Activated CD8-positive, alpha-beta memory T cell treated with anti-CD3 and anti-CD28 coated beads for 48 hours (primary cell): ENCODE results near the gene C12orf56.
"Not testable (repeated sequence)": the region's sequence is repeated elsewhere in the genome, so short reads cannot be mapped to it uniquely, and the experiment has no call there.

Experiments used
- DNase-seq, 3 experiments: peaks; one replicate each; pipeline ENCODE4 v3.0.0-alpha.2; 2020; ENCODE audit warnings: low read depth in 2 of 3, low spot score in 2 of 3

The C12orf56 gene

DNA sequence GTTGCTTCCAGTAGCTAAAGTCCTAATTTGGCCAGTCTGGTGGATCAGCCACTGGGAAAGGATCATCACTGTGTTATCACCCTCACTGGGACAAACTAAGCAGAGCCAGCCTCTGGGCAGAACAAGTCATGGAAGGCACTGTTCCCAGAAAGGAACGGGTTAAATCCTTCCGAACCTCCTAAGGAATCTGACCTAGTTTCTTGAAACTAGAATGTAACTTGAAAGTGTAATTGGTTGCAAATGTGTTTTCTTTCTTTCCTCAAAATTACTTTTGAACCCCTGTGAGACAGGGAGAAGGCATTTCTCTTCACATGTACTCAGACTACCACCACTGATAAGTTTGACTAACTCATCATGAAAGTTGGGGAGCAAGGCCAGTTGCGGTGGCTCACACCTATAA, 149.8 kb downstream of the C12orf56 start:
- DNase-seq = no peak

DNA sequence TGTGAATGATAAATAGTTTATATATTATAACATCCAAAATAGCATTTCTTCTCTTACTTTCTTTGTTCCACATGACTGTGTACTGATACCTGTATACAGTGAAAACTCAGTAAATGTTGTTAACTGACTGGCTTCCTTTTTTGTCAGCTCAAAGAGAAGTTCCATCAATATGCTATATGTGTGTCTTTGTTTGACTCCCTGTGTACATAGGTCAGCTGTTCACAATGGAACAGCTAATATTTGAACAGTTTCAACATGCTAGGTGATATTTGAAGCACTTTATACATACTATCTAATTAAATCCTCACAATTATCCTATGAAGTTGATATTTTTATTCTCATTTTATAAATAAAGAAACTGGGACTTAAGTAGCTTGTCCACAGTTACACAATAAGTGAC, 153.2 kb downstream of the C12orf56 start:
- DNase-seq = no peak

GRCh38 chr12:64236549-64236948, 154.0 kb downstream of the C12orf56 start:
- DNase-seq = no peak

- no peak for DNase-seq
Measured at GRCh38 chr12:64232196-64232595, 158.4 kb downstream of the C12orf56 start.

DNA sequence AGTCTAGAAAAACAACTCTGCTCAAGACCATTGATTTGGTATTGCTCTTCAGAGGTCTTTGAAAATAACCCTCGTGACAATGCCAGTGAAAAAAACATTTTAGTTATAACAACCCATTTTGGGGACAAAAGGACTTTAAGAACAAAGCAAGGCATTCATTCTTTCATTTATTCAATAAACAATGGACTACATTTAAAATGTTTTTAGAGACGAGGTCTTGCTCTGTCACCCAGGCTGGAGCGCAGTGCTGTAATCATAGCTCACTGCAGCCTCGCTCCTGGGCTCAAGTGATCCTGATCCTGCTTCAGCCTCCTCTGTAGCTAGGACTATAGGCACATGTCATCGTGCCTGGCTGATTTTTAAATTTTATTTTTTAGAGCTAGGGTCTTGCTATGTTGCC, 160.8 kb downstream of the C12orf56 start:
- DNase-seq = no peak

DNA sequence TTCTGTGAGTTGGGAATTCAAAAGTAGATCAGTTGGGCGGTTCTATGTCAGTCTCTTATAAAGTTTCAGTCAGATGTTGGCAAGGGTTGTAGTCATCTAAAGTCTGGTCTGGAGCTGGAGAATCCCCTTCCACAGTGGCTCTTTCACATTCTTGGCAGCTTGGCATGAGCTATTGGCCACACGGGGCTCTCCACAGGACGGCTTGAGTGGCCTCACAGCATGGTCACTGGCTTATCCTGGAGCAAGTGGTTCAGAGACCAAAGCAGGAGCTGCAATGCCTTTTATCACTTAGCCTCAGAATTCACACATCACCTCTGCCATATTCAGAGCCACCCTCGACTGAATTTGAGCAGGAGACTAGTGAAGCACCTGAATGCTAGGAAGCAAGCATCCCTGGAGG, 161.3 kb downstream of the C12orf56 start:
- no peak for DNase-seq

GRCh38 chr12:64225626-64226025, 164.9 kb downstream of the C12orf56 start:
- no peak for DNase-seq

GRCh38 chr12:64222009-64222765, 168.4 kb downstream of the C12orf56 start, which contains the start of gene KICS2:
Gene KICS2 (minus strand): TSS chr12:64222296. CDS start chr12:64222237, 59 bp downstream.
- peak; percentile 62 to 85 (median 71) for DNase-seq

GRCh38 chr12:64221651-64222008, 168.9 kb downstream of the C12orf56 start:
- peak in 1 of 3 experiments; percentile 27 for DNase-seq

- no peak for DNase-seq
Measured at GRCh38 chr12:64220046-64220445, 170.5 kb downstream of the C12orf56 start.

DNA sequence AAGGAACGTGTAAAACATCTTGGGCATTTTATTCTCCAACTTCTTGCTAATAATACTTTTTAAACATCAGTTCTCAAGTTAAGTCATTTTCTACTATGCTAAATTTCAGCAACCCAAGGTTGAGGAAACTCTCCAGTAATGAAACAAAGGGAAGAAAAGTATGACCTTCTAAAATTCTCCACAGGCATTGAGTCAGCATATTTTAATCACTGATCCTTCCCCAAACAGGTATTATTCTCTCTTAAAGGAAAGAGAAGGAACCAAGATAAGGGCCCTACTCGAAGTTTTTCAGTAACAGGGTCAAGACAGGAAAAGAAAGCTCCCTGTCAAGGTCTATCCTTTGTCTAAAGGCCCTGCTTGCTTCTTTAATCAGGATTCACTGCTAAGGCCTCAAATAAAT, 171.4 kb downstream of the C12orf56 start:
- DNase-seq = no peak

- no peak for DNase-seq
Measured at GRCh38 chr12:64218597-64218996, 172.0 kb downstream of the C12orf56 start.

DNA sequence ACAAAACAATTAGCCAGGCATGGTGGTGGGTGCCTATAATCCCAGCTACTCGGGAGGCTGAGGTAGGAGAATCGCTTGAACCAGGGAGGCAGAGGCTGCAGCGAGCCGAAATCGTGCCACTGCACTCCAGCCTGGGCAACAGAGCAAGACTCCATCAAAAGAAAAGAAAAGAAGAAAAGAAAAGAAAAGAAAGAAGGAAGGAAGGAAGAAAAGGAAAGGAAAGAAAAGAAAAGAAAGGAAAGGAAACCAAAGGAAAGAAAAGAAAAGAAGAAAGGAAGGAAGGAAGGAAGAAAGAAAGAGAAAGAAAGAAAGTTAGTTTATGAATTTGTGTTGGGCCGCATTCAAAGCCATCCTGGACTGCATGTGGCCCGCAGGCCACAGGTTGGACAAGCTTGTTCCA, 172.9 kb downstream of the C12orf56 start:
- DNase-seq = not testable (repeated sequence)

GRCh38 chr12:64216239-64216638, 174.3 kb downstream of the C12orf56 start:
- DNase-seq = no peak
